Thyroid gland (tissue), 4 donors: ENCODE data around the gene SEM1.

Source experiments
- POLR2A ChIP-seq, 2 donors: fragments of 450-650 bp; IDR thresholded peaks; one replicate each; pipeline ENCODE4 v1.6.1; 2017; ENCODE audit warnings: antibody characterized with exemption in 2 of 2, mild to moderate bottlenecking in 2 of 2, moderate library complexity in 1 of 2
- TF ChIP-seq, protein P1 (sequence below), 6 experiments: fragments of 200-600 bp in 3 of 6; fragments of 450-650 bp in 3 of 6; sonication (generic) in 3 of 6; IDR thresholded peaks; one replicate each; pipeline ENCODE4 v1.5.1; 2016 to 2019; ENCODE audit warnings: antibody characterized with exemption in 6 of 6, mild to moderate bottlenecking in 2 of 6, inconsistent platforms in 1 of 6, moderate library complexity in 1 of 6

DNA sequence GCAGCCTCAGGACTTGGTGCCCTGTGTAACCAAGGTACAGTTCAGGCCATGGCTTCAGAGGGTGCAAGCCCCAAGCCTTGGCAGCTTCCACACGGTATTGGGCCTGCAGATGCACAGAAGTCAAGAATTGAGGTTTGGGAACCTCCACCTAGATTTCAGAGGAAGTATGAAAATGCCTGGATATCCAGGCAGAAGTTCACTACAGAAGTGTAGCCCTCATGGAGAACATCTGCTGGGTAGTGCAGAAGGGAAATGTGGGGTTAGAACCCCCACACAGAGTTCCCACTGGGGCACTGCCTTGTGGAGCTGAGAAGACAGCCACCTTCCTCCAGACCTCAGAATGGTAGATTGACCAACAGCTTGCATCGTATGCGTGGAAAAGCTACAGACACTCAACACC is 3.4 kb upstream of the SEM1 start:
- TF ChIP-seq, protein P1, sequence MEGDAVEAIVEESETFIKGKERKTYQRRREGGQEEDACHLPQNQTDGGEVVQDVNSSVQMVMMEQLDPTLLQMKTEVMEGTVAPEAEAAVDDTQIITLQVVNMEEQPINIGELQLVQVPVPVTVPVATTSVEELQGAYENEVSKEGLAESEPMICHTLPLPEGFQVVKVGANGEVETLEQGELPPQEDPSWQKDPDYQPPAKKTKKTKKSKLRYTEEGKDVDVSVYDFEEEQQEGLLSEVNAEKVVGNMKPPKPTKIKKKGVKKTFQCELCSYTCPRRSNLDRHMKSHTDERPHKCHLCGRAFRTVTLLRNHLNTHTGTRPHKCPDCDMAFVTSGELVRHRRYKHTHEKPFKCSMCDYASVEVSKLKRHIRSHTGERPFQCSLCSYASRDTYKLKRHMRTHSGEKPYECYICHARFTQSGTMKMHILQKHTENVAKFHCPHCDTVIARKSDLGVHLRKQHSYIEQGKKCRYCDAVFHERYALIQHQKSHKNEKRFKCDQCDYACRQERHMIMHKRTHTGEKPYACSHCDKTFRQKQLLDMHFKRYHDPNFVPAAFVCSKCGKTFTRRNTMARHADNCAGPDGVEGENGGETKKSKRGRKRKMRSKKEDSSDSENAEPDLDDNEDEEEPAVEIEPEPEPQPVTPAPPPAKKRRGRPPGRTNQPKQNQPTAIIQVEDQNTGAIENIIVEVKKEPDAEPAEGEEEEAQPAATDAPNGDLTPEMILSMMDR (IDR thresholded peaks at IDR 0.05), result no peak
- TF ChIP-seq POLR2A (IDR thresholded peaks at IDR 0.05), result no peak
